PFSK-1 (cell line): Measurements from ENCODE around the gene TBC1D2.

ENCODE experiments used
- POLR2AphosphoS5 ChIP-seq: IDR thresholded peaks from 2 replicates; pipeline ENCODE4 v1.6.1; 2012; ENCODE audit warnings: low read depth, mild to moderate bottlenecking, control low read depth, low read length, moderate library complexity
- TAF1 ChIP-seq: IDR thresholded peaks from 2 replicates; pipeline ENCODE4 v1.6.1; 2012; ENCODE audit warnings: low read length, control low read depth, borderline replicate concordance; ENCODE audit not compliant: insufficient read depth
- TF ChIP-seq, protein P1 (sequence below), 2 experiments: IDR thresholded peaks; 2 replicates each; pipeline versions ENCODE4 v1.6.1 to v1.8.0; 2011 to 2012; ENCODE audit warnings: low read depth in 2 of 2, low read length in 2 of 2, control low read depth in 1 of 2, inconsistent platforms in 1 of 2, mild to moderate bottlenecking in 1 of 2, moderate library complexity in 1 of 2; ENCODE audit not compliant: insufficient read depth in 1 of 2

DNA sequence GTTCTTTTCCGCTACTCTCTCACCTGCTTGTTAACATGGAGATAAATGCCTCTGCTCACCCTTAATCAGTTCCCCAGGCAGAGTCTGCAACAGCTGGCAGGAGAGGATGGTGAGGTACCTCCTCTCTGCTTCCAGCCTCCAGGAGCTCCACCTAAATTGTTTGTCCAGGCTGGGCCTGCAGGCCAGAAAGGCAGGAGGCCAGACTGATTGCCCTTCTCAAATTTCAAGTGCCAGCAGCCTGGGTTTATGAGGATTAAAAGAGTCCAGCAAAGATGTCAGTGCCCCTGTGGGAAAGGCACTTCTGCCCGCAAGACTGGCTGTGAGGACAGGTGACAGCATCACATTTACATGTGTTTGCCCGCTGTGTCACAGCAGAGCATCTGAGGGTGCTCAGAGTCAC, 82.8 kb downstream of the TBC1D2 start:
- TF ChIP-seq POLR2AphosphoS5 (no peak), TAF1 (no peak)
- TF ChIP-seq, protein P1, sequence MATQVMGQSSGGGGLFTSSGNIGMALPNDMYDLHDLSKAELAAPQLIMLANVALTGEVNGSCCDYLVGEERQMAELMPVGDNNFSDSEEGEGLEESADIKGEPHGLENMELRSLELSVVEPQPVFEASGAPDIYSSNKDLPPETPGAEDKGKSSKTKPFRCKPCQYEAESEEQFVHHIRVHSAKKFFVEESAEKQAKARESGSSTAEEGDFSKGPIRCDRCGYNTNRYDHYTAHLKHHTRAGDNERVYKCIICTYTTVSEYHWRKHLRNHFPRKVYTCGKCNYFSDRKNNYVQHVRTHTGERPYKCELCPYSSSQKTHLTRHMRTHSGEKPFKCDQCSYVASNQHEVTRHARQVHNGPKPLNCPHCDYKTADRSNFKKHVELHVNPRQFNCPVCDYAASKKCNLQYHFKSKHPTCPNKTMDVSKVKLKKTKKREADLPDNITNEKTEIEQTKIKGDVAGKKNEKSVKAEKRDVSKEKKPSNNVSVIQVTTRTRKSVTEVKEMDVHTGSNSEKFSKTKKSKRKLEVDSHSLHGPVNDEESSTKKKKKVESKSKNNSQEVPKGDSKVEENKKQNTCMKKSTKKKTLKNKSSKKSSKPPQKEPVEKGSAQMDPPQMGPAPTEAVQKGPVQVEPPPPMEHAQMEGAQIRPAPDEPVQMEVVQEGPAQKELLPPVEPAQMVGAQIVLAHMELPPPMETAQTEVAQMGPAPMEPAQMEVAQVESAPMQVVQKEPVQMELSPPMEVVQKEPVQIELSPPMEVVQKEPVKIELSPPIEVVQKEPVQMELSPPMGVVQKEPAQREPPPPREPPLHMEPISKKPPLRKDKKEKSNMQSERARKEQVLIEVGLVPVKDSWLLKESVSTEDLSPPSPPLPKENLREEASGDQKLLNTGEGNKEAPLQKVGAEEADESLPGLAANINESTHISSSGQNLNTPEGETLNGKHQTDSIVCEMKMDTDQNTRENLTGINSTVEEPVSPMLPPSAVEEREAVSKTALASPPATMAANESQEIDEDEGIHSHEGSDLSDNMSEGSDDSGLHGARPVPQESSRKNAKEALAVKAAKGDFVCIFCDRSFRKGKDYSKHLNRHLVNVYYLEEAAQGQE (IDR thresholded peaks at IDR 0.05; ENCODE audit: insufficient read depth in 1 of 2, low read depth in 2 of 2, low read length in 2 of 2): no peak
